Hair follicular keratinocyte (primary cell): Measurements from ENCODE around the gene ADAMTS20. TPM values are rescaled to one million over a fixed set of nuclear protein-coding genes. Genes with fewer than 3 reads are reported as not detected.

ENCODE experiments used
- total RNA-seq: library from RNA; depleted of rRNA; stranded (reverse); fragments of >200 nt; gene quantifications from 2 replicates; pipeline ENCODE4 v1.2.3, GENCODE V29; 2015

The ADAMTS20 gene, protein sequence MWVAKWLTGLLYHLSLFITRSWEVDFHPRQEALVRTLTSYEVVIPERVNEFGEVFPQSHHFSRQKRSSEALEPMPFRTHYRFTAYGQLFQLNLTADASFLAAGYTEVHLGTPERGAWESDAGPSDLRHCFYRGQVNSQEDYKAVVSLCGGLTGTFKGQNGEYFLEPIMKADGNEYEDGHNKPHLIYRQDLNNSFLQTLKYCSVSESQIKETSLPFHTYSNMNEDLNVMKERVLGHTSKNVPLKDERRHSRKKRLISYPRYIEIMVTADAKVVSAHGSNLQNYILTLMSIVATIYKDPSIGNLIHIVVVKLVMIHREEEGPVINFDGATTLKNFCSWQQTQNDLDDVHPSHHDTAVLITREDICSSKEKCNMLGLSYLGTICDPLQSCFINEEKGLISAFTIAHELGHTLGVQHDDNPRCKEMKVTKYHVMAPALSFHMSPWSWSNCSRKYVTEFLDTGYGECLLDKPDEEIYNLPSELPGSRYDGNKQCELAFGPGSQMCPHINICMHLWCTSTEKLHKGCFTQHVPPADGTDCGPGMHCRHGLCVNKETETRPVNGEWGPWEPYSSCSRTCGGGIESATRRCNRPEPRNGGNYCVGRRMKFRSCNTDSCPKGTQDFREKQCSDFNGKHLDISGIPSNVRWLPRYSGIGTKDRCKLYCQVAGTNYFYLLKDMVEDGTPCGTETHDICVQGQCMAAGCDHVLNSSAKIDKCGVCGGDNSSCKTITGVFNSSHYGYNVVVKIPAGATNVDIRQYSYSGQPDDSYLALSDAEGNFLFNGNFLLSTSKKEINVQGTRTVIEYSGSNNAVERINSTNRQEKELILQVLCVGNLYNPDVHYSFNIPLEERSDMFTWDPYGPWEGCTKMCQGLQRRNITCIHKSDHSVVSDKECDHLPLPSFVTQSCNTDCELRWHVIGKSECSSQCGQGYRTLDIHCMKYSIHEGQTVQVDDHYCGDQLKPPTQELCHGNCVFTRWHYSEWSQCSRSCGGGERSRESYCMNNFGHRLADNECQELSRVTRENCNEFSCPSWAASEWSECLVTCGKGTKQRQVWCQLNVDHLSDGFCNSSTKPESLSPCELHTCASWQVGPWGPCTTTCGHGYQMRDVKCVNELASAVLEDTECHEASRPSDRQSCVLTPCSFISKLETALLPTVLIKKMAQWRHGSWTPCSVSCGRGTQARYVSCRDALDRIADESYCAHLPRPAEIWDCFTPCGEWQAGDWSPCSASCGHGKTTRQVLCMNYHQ (N-terminal part only)
- not detected in 2 replicates for total RNA-seq

DNA sequence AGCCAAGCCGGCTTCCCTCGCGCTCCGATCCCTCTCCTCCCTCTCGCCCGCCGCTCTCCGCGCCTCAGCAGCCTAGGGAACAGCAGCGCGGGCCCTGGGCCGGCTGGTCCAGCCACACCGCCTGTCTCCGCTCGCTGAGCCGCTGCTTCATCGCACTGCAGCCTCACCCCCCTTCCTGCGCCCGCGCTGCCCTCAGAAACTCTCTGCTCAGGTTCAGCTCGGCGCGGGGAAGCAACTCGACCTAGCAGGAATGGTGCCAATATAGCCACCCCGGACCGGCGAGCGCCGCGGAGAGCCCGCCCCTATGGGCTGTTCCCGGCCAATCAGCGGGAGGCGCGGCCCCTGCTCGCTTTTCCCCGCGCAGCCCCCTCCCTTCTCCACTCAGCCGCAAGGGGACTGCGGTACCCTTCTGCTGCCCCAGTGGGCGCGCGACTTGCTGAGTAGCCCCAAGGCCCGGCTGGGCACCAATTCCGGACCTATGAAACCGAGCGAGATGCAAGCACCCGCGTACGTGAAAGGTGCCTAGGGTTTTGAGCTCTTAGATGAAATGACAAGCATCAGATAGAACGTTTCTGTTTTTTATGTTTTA is at the start of gene ADAMTS20:
Gene ADAMTS20, minus strand, starts transcription at position 233 of the 589 bp plus-strand sequence. CDS start 282 bp downstream, outside the sequence.

Other genes starting within 250 kb of the ADAMTS20 start
- 7.5 and 13.0 TPM in 2 replicates for gene PUS7L, start 206.6 kb upstream of the ADAMTS20 start, total RNA-seq
- 7.2 and 8.3 TPM in 2 replicates for gene IRAK4, start 206.7 kb upstream of the ADAMTS20 start, total RNA-seq